Measurements from ENCODE around the gene AP2S1.
"Not testable (repeated sequence)": the region's sequence is repeated elsewhere in the genome, so short reads cannot be mapped to it uniquely, and the experiment has no call there.

AP2S1 gene

DNA sequence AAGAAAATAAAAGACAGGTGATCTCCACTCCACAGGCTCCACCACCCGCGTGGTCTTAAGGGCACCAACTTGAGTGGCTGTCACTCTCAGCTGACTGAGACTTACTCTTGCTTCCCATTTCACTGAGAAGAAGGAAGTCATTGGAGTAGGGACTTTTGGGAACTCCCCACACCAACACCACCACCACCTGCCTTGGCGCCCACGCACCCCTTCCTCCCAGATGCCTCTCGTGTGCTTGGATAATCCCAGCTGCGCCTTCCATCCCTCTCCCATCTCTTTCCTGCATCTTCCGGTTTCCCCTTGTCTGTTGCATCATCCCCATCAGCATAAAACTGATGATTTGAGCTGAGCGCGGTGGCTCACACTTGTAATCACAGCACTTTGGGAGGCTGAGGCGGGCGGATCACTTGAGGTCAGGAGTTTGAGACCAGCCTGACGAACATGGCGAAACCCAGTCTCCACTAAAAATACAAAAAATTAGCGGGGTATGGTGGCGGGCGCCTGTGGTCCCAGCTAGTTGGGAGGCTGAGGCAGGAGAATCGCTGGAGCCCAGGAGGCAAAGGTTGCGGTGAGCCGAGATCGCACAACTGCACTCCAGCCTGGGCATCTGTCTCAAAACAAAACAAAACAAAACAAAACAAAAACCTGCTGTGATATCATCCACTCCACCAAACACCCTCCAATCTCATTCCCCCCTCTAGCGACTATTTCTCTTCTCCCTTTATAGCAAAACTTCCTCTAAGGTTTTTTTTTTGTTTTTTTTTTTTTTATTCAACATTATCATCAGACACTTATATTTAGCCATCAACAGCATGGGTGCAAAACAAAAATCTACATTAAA, 25.5 kb downstream of the AP2S1 start:
- Histone ChIP-seq H3K4me3 (ENCODE audit: low read length) (peak overlapping the region; percentile 10; the same call in 1 of the 2 replicates), H3K36me3 (replicated peaks; ENCODE audit: low read depth, low read length) (no peaks in the 10 kb centered on the region), H3K79me2 (ENCODE audit: low read length) (no peaks in the 10 kb centered on the region), H3K4me2 (ENCODE audit: low read length) (peak overlapping the region; percentile 30), H3K27me3 (ENCODE audit: low read depth, low read length) (no peaks in the 10 kb centered on the region), H2AFZ (ENCODE audit: low read depth, low read length) (peak overlapping the region; percentile 36; the same call in 1 of the 2 replicates), H3K9ac (ENCODE audit: low read length) (no peak overlapping the region), H3K27ac (ENCODE audit: low read length) (peak overlapping the region; percentile 85), H4K20me1 (ENCODE audit: insufficient read depth, low read length) (no peaks in the 10 kb centered on the region), H3K4me1 (ENCODE audit: low read length) (peaks cover 35% of the 10 kb centered on the region), H3K9me3 (ENCODE audit: insufficient read depth, low read length) (peaks cover 10% of the 10 kb centered on the region; the same call in 1 of the 2 replicates)
- no peak for TF ChIP-seq EZH2phosphoT487 (IDR thresholded peaks at IDR 0.05; ENCODE audit: low read depth)
- TF ChIP-seq, protein P1, sequence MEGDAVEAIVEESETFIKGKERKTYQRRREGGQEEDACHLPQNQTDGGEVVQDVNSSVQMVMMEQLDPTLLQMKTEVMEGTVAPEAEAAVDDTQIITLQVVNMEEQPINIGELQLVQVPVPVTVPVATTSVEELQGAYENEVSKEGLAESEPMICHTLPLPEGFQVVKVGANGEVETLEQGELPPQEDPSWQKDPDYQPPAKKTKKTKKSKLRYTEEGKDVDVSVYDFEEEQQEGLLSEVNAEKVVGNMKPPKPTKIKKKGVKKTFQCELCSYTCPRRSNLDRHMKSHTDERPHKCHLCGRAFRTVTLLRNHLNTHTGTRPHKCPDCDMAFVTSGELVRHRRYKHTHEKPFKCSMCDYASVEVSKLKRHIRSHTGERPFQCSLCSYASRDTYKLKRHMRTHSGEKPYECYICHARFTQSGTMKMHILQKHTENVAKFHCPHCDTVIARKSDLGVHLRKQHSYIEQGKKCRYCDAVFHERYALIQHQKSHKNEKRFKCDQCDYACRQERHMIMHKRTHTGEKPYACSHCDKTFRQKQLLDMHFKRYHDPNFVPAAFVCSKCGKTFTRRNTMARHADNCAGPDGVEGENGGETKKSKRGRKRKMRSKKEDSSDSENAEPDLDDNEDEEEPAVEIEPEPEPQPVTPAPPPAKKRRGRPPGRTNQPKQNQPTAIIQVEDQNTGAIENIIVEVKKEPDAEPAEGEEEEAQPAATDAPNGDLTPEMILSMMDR (IDR thresholded peaks at IDR 0.05; ENCODE audit: low read depth, low read length), result no peak

DNA sequence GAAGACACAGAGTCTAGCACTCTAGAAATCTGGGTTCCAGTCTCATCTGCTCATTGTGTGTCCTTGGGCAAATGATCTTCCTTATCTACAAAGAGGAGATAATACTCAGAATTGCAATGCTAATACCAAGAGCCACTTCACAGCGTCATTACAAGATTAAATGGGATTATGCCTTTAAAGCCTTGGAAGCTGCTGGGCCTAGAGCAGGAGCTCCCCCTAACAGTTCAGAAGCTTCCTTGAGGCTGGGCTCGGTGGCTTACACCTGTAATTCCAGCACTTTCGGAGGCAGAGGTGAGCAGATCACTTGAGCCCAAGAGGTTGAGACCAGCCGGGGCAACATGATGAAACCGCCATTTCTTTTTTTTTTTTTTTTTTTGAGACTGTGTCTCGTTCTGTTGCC, 27.6 kb downstream of the AP2S1 start:
- H4K20me1 ChIP-seq (ENCODE audit: insufficient read depth, low read length), result no peaks in the 10 kb centered on the region
- TF ChIP-seq, protein P1 (IDR thresholded peaks at IDR 0.05; ENCODE audit: low read depth, low read length), result no peak
- no peak for TF ChIP-seq EZH2phosphoT487 (IDR thresholded peaks at IDR 0.05; ENCODE audit: low read depth)
- H3K27me3 ChIP-seq (ENCODE audit: low read depth, low read length), result no peaks in the 10 kb centered on the region
- H3K27ac ChIP-seq (ENCODE audit: low read length), result no peak overlapping the region
- peaks cover 10% of the 10 kb centered on the region; the same call in 1 of the 2 replicates for H3K9me3 ChIP-seq (ENCODE audit: insufficient read depth, low read length)
- H2AFZ ChIP-seq (ENCODE audit: low read depth, low read length), result no peak overlapping the region
- no peaks in the 10 kb centered on the region for H3K79me2 ChIP-seq (ENCODE audit: low read length)
- no peak overlapping the region for H3K9ac ChIP-seq (ENCODE audit: low read length)
- peaks cover 35% of the 10 kb centered on the region for H3K4me1 ChIP-seq (ENCODE audit: low read length)
- no peaks in the 10 kb centered on the region for H3K36me3 ChIP-seq (replicated peaks; ENCODE audit: low read depth, low read length)
- H3K4me2 ChIP-seq (ENCODE audit: low read length), result no peak overlapping the region
- no peak overlapping the region for H3K4me3 ChIP-seq (ENCODE audit: low read length)

DNA sequence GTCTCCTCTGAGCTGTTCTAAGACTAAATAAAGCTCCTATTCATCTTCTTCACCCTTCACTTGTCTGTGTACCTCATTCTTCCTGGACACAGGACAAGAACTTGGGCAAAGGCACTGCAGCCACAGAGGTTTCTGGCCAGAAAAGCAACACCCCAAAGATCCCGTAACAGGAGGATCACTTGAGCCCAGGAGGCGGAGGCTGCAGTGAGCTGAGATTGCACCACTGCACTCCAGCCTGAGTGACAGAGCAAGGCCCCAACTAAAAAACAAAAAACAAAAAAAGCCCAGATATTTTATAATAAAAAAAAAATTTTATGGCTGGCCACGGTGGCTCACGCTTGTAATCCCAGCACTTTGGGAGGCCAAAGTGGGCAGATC, 28.2 kb downstream of the AP2S1 start:
- not testable (repeated sequence) for H3K4me3 ChIP-seq (ENCODE audit: low read length); H3K27me3 ChIP-seq (ENCODE audit: low read depth, low read length); H3K79me2 ChIP-seq (ENCODE audit: low read length); H3K36me3 ChIP-seq (replicated peaks; ENCODE audit: low read depth, low read length); H3K9ac ChIP-seq (ENCODE audit: low read length); H4K20me1 ChIP-seq (ENCODE audit: insufficient read depth, low read length)
- Histone ChIP-seq H3K4me1 (ENCODE audit: low read length) (peaks cover 35% of the 10 kb centered on the region), H3K9me3 (ENCODE audit: insufficient read depth, low read length) (peaks cover 10% of the 10 kb centered on the region; the same call in 1 of the 2 replicates), H2AFZ (ENCODE audit: low read depth, low read length) (peak overlapping the region; percentile 70; the same call in 1 of the 2 replicates), H3K27ac (ENCODE audit: low read length) (peak overlapping the region; percentile 53; the same call in 1 of the 2 replicates), H3K4me2 (ENCODE audit: low read length) (peak overlapping the region; percentile 71; the same call in 1 of the 2 replicates)

DNA sequence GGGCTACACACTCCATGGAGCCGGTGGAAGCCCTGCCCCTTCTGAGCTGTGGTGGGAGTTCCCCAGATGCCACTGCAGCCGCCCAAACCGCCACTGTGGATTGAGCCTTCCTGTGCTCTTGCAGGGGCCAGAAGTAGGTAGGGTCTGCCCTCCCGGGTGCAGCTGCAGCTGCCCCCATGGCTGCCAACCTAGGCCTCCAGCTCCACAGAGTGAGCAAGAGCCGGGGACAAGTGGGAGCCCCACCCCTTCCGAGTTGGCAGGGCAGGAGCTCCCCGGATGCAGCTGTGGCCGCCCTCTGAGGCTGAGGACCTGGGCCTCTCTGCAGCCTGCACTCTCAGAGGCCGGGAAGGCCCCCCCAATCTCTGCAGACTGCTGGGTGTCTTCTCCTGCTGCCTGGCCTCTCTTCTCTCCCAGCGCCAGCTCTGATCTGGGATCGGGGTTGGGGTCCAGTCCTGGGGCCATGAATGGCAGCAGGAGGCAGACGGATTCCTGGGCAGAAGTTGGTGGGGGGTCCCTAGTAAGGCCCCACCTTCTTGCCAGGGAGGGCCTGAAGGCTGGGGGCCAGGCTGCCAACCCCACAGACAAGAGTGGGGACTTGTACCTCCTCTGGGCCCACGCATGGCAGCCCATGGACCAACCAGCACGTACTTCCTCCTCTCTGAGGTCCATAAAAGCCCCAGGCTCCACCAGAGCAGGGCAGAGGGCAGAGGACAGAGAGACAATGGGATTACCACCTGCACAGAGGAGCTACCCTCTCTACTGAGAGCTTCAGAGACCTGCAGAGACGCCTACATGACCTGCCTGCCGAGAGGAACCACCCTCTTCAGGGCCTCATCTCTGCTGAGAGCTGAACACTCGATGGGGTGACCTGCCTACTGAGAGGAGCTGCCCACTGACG, 28.9 kb downstream of the AP2S1 start:
- Histone ChIP-seq H3K27me3 (ENCODE audit: low read depth, low read length) (no peaks in the 10 kb centered on the region), H3K4me3 (ENCODE audit: low read length) (peak overlapping the region; percentile 55), H2AFZ (ENCODE audit: low read depth, low read length) (peak overlapping the region; percentile 70), H3K9me3 (ENCODE audit: insufficient read depth, low read length) (peaks cover 10% of the 10 kb centered on the region; the same call in 1 of the 2 replicates), H3K79me2 (ENCODE audit: low read length) (no peaks in the 10 kb centered on the region), H3K4me1 (ENCODE audit: low read length) (peaks cover 35% of the 10 kb centered on the region), H3K9ac (ENCODE audit: low read length) (peak overlapping the region; percentile 40; the same call in 1 of the 2 replicates), H3K27ac (ENCODE audit: low read length) (peak overlapping the region; percentile 53), H4K20me1 (ENCODE audit: insufficient read depth, low read length) (no peaks in the 10 kb centered on the region), H3K4me2 (ENCODE audit: low read length) (peak overlapping the region; percentile 71), H3K36me3 (replicated peaks; ENCODE audit: low read depth, low read length) (no peaks in the 10 kb centered on the region)
- TF ChIP-seq EZH2phosphoT487 (IDR thresholded peaks at IDR 0.05; ENCODE audit: low read depth), result no peak
- TF ChIP-seq, protein P1 (IDR thresholded peaks at IDR 0.05; ENCODE audit: low read depth, low read length), result no peak
